Middle frontal gyrus (tissue), 1 donor: ENCODE measurements around the gene LRRFIP2.

Source experiments
- DNase-seq: peaks from one replicate; pipeline ENCODE4 v3.0.0-alpha.2; 2015; ENCODE audit warnings: low spot score; ENCODE audit errors: extremely low spot score

LRRFIP2 gene

GRCh38 chr3:37117548-37117947 lies 56.8 kb downstream of the LRRFIP2 start:
- no peak for DNase-seq

GRCh38 chr3:37116998-37117397 lies 57.4 kb downstream of the LRRFIP2 start:
- DNase-seq: no peak

GRCh38 chr3:37115446-37115845 lies 58.9 kb downstream of the LRRFIP2 start:
- no peak for DNase-seq

- no peak for DNase-seq
Measured at GRCh38 chr3:37114251-37115145, 59.9 kb downstream of the LRRFIP2 start.

GRCh38 chr3:37112987-37113386 lies 61.4 kb downstream of the LRRFIP2 start:
- DNase-seq: no peak

- no peak for DNase-seq
Measured at GRCh38 chr3:37111199-37111598, 63.2 kb downstream of the LRRFIP2 start.

GRCh38 chr3:37107846-37108245 lies 66.5 kb downstream of the LRRFIP2 start:
- no peak for DNase-seq

GRCh38 chr3:37103103-37103808 lies 71.1 kb downstream of the LRRFIP2 start:
- DNase-seq: no peak

GRCh38 chr3:37100411-37100810 lies 74.0 kb downstream of the LRRFIP2 start:
- DNase-seq: no peak

GRCh38 chr3:37099469-37099868 lies 74.9 kb downstream of the LRRFIP2 start:
- DNase-seq: no peak

GRCh38 chr3:37098884-37099283 lies 75.5 kb downstream of the LRRFIP2 start:
- no peak for DNase-seq

GRCh38 chr3:37097776-37098175 lies 76.6 kb downstream of the LRRFIP2 start:
- no peak for DNase-seq

- no peak for DNase-seq
Measured at GRCh38 chr3:37096975-37097374, 77.4 kb downstream of the LRRFIP2 start.

GRCh38 chr3:37096288-37096687 lies 78.1 kb downstream of the LRRFIP2 start:
- DNase-seq: no peak

- DNase-seq: no peak
Measured at GRCh38 chr3:37094636-37095035, 79.7 kb downstream of the LRRFIP2 start.

GRCh38 chr3:37093481-37093880 lies 80.9 kb downstream of the LRRFIP2 start:
- no peak for DNase-seq

GRCh38 chr3:37092484-37092883 lies 81.9 kb downstream of the LRRFIP2 start:
- DNase-seq: no peak

- no peak for DNase-seq
Measured at GRCh38 chr3:37087870-37088269, 86.5 kb downstream of the LRRFIP2 start.

- no peak for DNase-seq
Measured at GRCh38 chr3:37086918-37087317, 87.5 kb downstream of the LRRFIP2 start.

- no peak for DNase-seq
Measured at GRCh38 chr3:37082317-37082716, 92.1 kb downstream of the LRRFIP2 start.

- no peak for DNase-seq
Measured at GRCh38 chr3:37075955-37076354, 98.4 kb downstream of the LRRFIP2 start.

- DNase-seq: no peak
Measured at GRCh38 chr3:37074178-37074577, 100.2 kb downstream of the LRRFIP2 start.

- DNase-seq: peak; percentile 36
Measured at GRCh38 chr3:37072892-37073291, 101.5 kb downstream of the LRRFIP2 start.
